CD4-positive, alpha-beta T cell (primary cell): ENCODE data around the gene HMMR. TPM values are rescaled to one million over a fixed set of nuclear protein-coding genes. Genes with fewer than 3 reads are reported as not detected.

Source experiments
- ATAC-seq: fragments of 200-7000 bp; cut with Tn5 transposase; one replicate; pipeline ENCODE4 v1.10.0; 2022; ENCODE audit warnings: mild to moderate bottlenecking; ENCODE audit not compliant: poor library complexity
- CTCF ChIA-PET: fragments of 350-600 bp; sonication (Branson Sonifier 250); formaldehyde crosslinking; loops from one replicate; lab custom pipeline; 2021; ENCODE audit warnings: antibody characterized with exemption, inconsistent platforms; lab: Charles Lee
- POLR2A ChIA-PET: fragments of 350-600 bp; sonication (Branson Sonifier 250); formaldehyde crosslinking; loops from one replicate; lab custom pipeline; 2021; ENCODE audit warnings: antibody characterized with exemption, inconsistent platforms; lab: Charles Lee
- DNase-seq, 14 experiments: peaks; one replicate each; pipeline ENCODE4 v3.0.0-alpha.2; 2013 to 2020; ENCODE audit warnings: mixed read lengths in 2 of 14
- H3K27ac ChIP-seq, 2 donors: one replicate each; pipeline versions ENCODE4 v1.5.1 to v1.7.0; 2013; ENCODE audit warnings: low read length in 2 of 2, low read depth in 1 of 2, mild to moderate bottlenecking in 1 of 2
- H3K27me3 ChIP-seq, 2 experiments: 1 replicate in 1 of 2; 2 replicates in 1 of 2; pipeline versions ENCODE4 v1.6.1 to v1.7.0; 2013; ENCODE audit warnings: low read length in 2 of 2, control low read depth in 1 of 2, mild to moderate bottlenecking in 1 of 2, moderate library complexity in 1 of 2; ENCODE audit not compliant: insufficient read depth in 2 of 2, control insufficient read depth in 1 of 2
- H3K36me3 ChIP-seq: one replicate; pipeline ENCODE4 v1.6.1; 2013; ENCODE audit warnings: low read length, control low read depth; ENCODE audit not compliant: insufficient read depth
- H3K4me1 ChIP-seq: one replicate; pipeline ENCODE4 v1.6.1; 2013; ENCODE audit warnings: low read length, control low read depth; ENCODE audit not compliant: insufficient read depth
- H3K4me3 ChIP-seq: one replicate; pipeline ENCODE4 v1.5.1; 2013; ENCODE audit warnings: mild to moderate bottlenecking, low read length, moderate library complexity
- H3K9me3 ChIP-seq, 2 experiments: 1 replicate in 1 of 2; 2 replicates in 1 of 2; pipeline versions ENCODE4 v1.6.1 to v1.7.0; 2013; ENCODE audit warnings: low read length in 2 of 2, mild to moderate bottlenecking in 2 of 2, control low read depth in 1 of 2, moderate library complexity in 1 of 2; ENCODE audit not compliant: control insufficient read depth in 1 of 2, insufficient read depth in 1 of 2
- H3K27ac Mint-ChIP-seq: one replicate; pipeline ENCODE4 v1.8.0; 2020; ENCODE audit warnings: mixed read lengths
- H3K27me3 Mint-ChIP-seq: one replicate; pipeline ENCODE4 v1.8.0; 2021; ENCODE audit warnings: mixed read lengths
- H3K36me3 Mint-ChIP-seq: one replicate; pipeline ENCODE4 v1.8.0; 2021; ENCODE audit warnings: low read depth, mixed read lengths
- H3K4me1 Mint-ChIP-seq: one replicate; pipeline ENCODE4 v1.8.0; 2021; ENCODE audit warnings: low read depth, mixed read lengths
- H3K4me3 Mint-ChIP-seq: one replicate; pipeline ENCODE4 v1.8.0; 2020; ENCODE audit warnings: mild to moderate bottlenecking, mixed read lengths
- H3K9me3 Mint-ChIP-seq: one replicate; pipeline ENCODE4 v1.8.0; 2020; ENCODE audit warnings: mixed read lengths
- CTCF ChIP-seq: fragments of 200-600 bp; IDR thresholded peaks from one replicate; pipeline ENCODE4 v1.8.0; 2022; ENCODE audit warnings: antibody characterized with exemption, mild to moderate bottlenecking
- intact Hi-C, 2 experiments: fragments of 100-400 bp; cut with DNase I in 1 of 2; cut with micrococcal nuclease in 1 of 2; formaldehyde crosslinking; loops; one replicate each; pipeline versions ENCODE4 v1.15.1 to v1.9.0; 2023 to 2025; cut with DNase I, micrococcal nuclease
- total RNA-seq, 174 experiments: library from RNA in 2 of 174; stranded (reverse) in 2 of 174; gene quantifications; one replicate each; pipeline ENCODE4 v1.2.3 and lab custom pipeline; 2021 to 2026

The HMMR gene
- total RNA-seq, 2 experiments from 2014 or later = 0.42 to 0.74 TPM

- DNase-seq = peak in 9 of 14 experiments; percentile 7 to 63 (median 19)
- Histone ChIP-seq H3K4me1 (peaks cover 19% of the 10 kb centered on the region), H3K9me3 (no peaks in the 10 kb centered on the region), H3K4me3 (peak overlapping the region; percentile 78), H3K27me3 (no peaks in the 10 kb centered on the region), H3K27ac (peak overlapping the region; percentile 92 to 93), H3K36me3 (no peaks in the 10 kb centered on the region)
- ATAC-seq = no peak
- no peaks in the 10 kb centered on the region for H3K9me3 Mint-ChIP-seq
- intact Hi-C loops = loop anchor here in 1 of 2 experiments (2.0 kb wide), 1 partner anchor 44 kb away; the partner anchor contains the start of genes HMMR and NUDCD2
- TF ChIP-seq CTCF = no peak
- H3K36me3 Mint-ChIP-seq = peaks cover 30% of the 10 kb centered on the region
- ChIA-PET CTCF (interaction anchor here (1.3 to 1.9 kb wide), 4 partner anchors 44 to 96 kb away, joined by 6 to 9 read pairs (median 8); partner anchors contain the start of genes HMMR and NUDCD2), POLR2A (interaction anchor here (1.3 to 11.3 kb wide), 12 partner anchors 10 to 66 kb away, joined by 3 to 343 read pairs (median 6); partner anchors contain the start of genes CCNG1, HMMR and NUDCD2)
- peak overlapping the region; percentile 98 for H3K4me3 Mint-ChIP-seq
- H3K4me1 Mint-ChIP-seq = peaks cover 45% of the 10 kb centered on the region
- no peaks in the 10 kb centered on the region for H3K27me3 Mint-ChIP-seq
- H3K27ac Mint-ChIP-seq = peak overlapping the region; percentile 99
These were observed 43.9 kb downstream of the HMMR start for GRCh38 chr5:163504079-163504931.

GRCh38 chr5:163505049-163505367, 44.6 kb downstream of the HMMR start:
- Histone ChIP-seq H3K4me3 (peak overlapping the region; percentile 78), H3K27me3 (no peaks in the 10 kb centered on the region), H3K36me3 (no peaks in the 10 kb centered on the region), H3K27ac (peak overlapping the region; percentile 92 to 93), H3K9me3 (no peaks in the 10 kb centered on the region), H3K4me1 (peaks cover 19% of the 10 kb centered on the region)
- ATAC-seq = peak; percentile 5
- peak in 1 of 14 experiments; percentile 27 for DNase-seq
- peak overlapping the region; percentile 98 for H3K4me3 Mint-ChIP-seq
- peaks cover 52% of the 10 kb centered on the region for H3K4me1 Mint-ChIP-seq
- no peaks in the 10 kb centered on the region for H3K9me3 Mint-ChIP-seq
- H3K27me3 Mint-ChIP-seq = no peaks in the 10 kb centered on the region
- peaks cover 37% of the 10 kb centered on the region for H3K36me3 Mint-ChIP-seq
- H3K27ac Mint-ChIP-seq = peak overlapping the region; percentile 99
- TF ChIP-seq CTCF = no peak
- ChIA-PET CTCF (interaction anchor here (1.0 to 1.9 kb wide), 5 partner anchors 43 to 67 kb away, joined by 4 to 8 read pairs (median 4); partner anchors contain the start of genes CCNG1, HMMR and NUDCD2), POLR2A (interaction anchor here (1.0 to 11.3 kb wide), 13 partner anchors 9 to 67 kb away, joined by 3 to 343 read pairs (median 8); partner anchors contain the start of genes CCNG1, HMMR and NUDCD2)
- intact Hi-C loops = loop anchor here (1.0 to 2.0 kb wide), 3 partner anchors 44 to 68 kb away; partner anchors contain the start of genes CCNG1 (in 2 of the 2), HMMR (in 2 of the 2) and NUDCD2 (in 2 of the 2)

- peak within 1 kb of the TSS; percentile 92 to 93 for H3K27ac ChIP-seq
- no peaks in the 10 kb centered on the region for H3K9me3 ChIP-seq
- no peaks in the 10 kb centered on the region for H3K27me3 ChIP-seq
- peak within 1 kb of the TSS; percentile 99 for H3K27ac Mint-ChIP-seq
- peak within 1 kb of the TSS; percentile 98 for H3K4me3 Mint-ChIP-seq
- CTCF ChIA-PET = interaction anchor here (0.7 to 1.9 kb wide), 6 partner anchors 44 to 97 kb away, joined by 3 to 8 read pairs (median 4); partner anchors contain the start of genes CCNG1, HMMR and NUDCD2
- peaks cover 57% of the 10 kb centered on the region for H3K4me1 Mint-ChIP-seq
- intact Hi-C loops = loop anchor here (1.0 to 2.0 kb wide), 3 partner anchors 45 to 68 kb away; partner anchors contain the start of genes CCNG1 (in 2 of the 2), HMMR (in 2 of the 2) and NUDCD2 (in 2 of the 2)
- no peaks in the 10 kb centered on the region for H3K27me3 Mint-ChIP-seq
- DNase-seq (peak; percentile 90 to 98 (median 96)), ATAC-seq (peak; percentile 85)
- H3K36me3 ChIP-seq = no peaks in the 10 kb centered on the region
- peaks cover 39% of the 10 kb centered on the region for H3K36me3 Mint-ChIP-seq
- H3K4me3 ChIP-seq = peak within 1 kb of the TSS; percentile 78
- POLR2A ChIA-PET = interaction anchor here (0.6 to 11.3 kb wide), 14 partner anchors 8 to 68 kb away, joined by 3 to 343 read pairs (median 6); partner anchors contain the start of genes CCNG1, HMMR and NUDCD2
- H3K9me3 Mint-ChIP-seq = no peaks in the 10 kb centered on the region
- peaks cover 23% of the 10 kb centered on the region for H3K4me1 ChIP-seq
- TF ChIP-seq CTCF = peak; percentile 61
These were observed 45.1 kb downstream of the HMMR start, which contains the start of gene MAT2B for GRCh38 chr5:163505368-163506094. MAT2B (plus strand) TSS chr5:163505619; CDS start chr5:163505687, 68 bp downstream.
